ENCODE results near the gene SERPINB1.

GRCh38 chr6:2784930-2785329 is 56.7 kb downstream of the SERPINB1 start:
- no peak for TF ChIP-seq POLR2AphosphoS5 (IDR thresholded peaks at IDR 0.05)
- no peak for TF ChIP-seq CTCF (IDR thresholded peaks at IDR 0.05 in 8 of 11, conservative IDR thresholded peaks at IDR 0.05 in 3 of 11)
